Activated naive CD4-positive, alpha-beta T cell treated with anti-CD3 and anti-CD28 coated beads, Interleukin-2, amount 10 ng/mL, durations not matched to agents 5 hours and 36 hours (primary cell): Measurements from ENCODE around the gene C15orf40. TPM values are rescaled to one million over a fixed set of nuclear protein-coding genes. Genes with fewer than 3 reads are reported as not detected.

Experiments used
- total RNA-seq, 2 experiments: library from RNA; stranded (reverse); gene quantifications; one replicate each; pipeline ENCODE4 v1.2.3, GENCODE V29; 2021

Gene C15orf40
- total RNA-seq: 10 to 100 TPM; 22.7 to 26.8 TPM

GRCh38 chr15:83011271-83012075 lies at the start of gene C15orf40:
Gene C15orf40, minus strand, starts transcription at chr15:83011639. Its CDS starts 32 bp downstream, at chr15:83011607.

GRCh38 chr15:82985688-82986441 lies 25.6 kb downstream of the C15orf40 start, which contains the start of gene RAMAC:
Gene RAMAC, plus strand, starts transcription at chr15:82986210. Its CDS starts 2,809 bp downstream, at chr15:82989019.

GRCh38 chr15:82952158-82953081 lies 59.0 kb downstream of the C15orf40 start, which contains the start of gene HOMER2:
Gene HOMER2, minus strand, starts transcription at chr15:82952720. Its CDS starts 185 bp downstream, at chr15:82952535.

Other genes starting within 250 kb of the C15orf40 start
- gene FSD2, start 205.6 kb downstream of the C15orf40 start, total RNA-seq: not detected
- 10 to 100 TPM; 16.5 to 17.8 TPM for gene WHAMM, start 202.0 kb downstream of the C15orf40 start, total RNA-seq
- gene HOMER2, start 58.9 kb downstream of the C15orf40 start, total RNA-seq: 10 to 100 TPM; 10.7 to 12.9 TPM
- 10 to 100 TPM; 24.5 to 25.4 TPM for gene RAMAC, start 25.4 kb downstream of the C15orf40 start, total RNA-seq
- gene BTBD1, start 55.6 kb upstream of the C15orf40 start, total RNA-seq: 10 to 100 TPM; 47.9 to 51.4 TPM
- gene TM6SF1, start 96.0 kb upstream of the C15orf40 start, total RNA-seq: 10 to 100 TPM; 15.2 to 16.6 TPM
- gene HDGFL3, start 196.2 kb upstream of the C15orf40 start, total RNA-seq: 10 to 100 TPM; 26.7 to 28.2 TPM